Osteoblast (primary cell): ENCODE results near the gene SRPK2. TPM values are rescaled to one million over a fixed set of nuclear protein-coding genes. Genes with fewer than 3 reads are reported as not detected.
A peak's percentile ranks its signal among the peaks of the same experiment; 100 is the strongest.

ENCODE experiments used
- DNase-seq: peaks from one replicate; pipeline ENCODE4 v3.0.0; 2011; ENCODE audit warnings: low spot score, mixed read lengths; ENCODE audit not compliant: insufficient read length; ENCODE audit errors: missing footprints
- H2AFZ ChIP-seq: 2 replicates; pipeline ENCODE4 v1.6.0; 2011; ENCODE audit warnings: mild to moderate bottlenecking, low read length
- H3K27ac ChIP-seq: 2 replicates; pipeline ENCODE4 v1.5.1; 2011; ENCODE audit warnings: mild to moderate bottlenecking, low read depth, low read length, moderate library complexity
- H3K27me3 ChIP-seq: 2 replicates; pipeline ENCODE4 v1.6.0; 2012; ENCODE audit warnings: mild to moderate bottlenecking, control low read depth, inconsistent platforms, low read length, moderate library complexity; ENCODE audit not compliant: insufficient read depth
- H3K36me3 ChIP-seq: 2 replicates; pipeline ENCODE4 v1.5.1; 2011; ENCODE audit warnings: mild to moderate bottlenecking, low read length, control low read depth, moderate library complexity; ENCODE audit not compliant: insufficient read depth
- H3K4me1 ChIP-seq: 2 replicates; pipeline ENCODE4 v1.5.1; 2011; ENCODE audit warnings: mild to moderate bottlenecking, low read length, control low read depth, moderate library complexity; ENCODE audit not compliant: insufficient read depth
- H3K4me2 ChIP-seq: 2 replicates; pipeline ENCODE4 v1.6.0; 2011; ENCODE audit warnings: mild to moderate bottlenecking, low read length; ENCODE audit not compliant: insufficient read depth
- H3K4me3 ChIP-seq: fragments of 200-600 bp; sonication (generic); 3 replicates; pipeline ENCODE4 v1.5.1; 2012; ENCODE audit warnings: mild to moderate bottlenecking, low read length, inconsistent platforms; ENCODE audit not compliant: insufficient read depth
- H3K79me2 ChIP-seq: 2 replicates; pipeline ENCODE4 v1.6.0; 2012; ENCODE audit warnings: mild to moderate bottlenecking, low read length, control low read depth, inconsistent platforms; ENCODE audit not compliant: insufficient read depth
- H3K9me3 ChIP-seq: 2 replicates; pipeline ENCODE4 v1.5.1; 2011; ENCODE audit warnings: low read depth, low read length, control low read depth
- H4K20me1 ChIP-seq: 2 replicates; pipeline ENCODE4 v1.6.0; 2012; ENCODE audit warnings: mild to moderate bottlenecking, low read length, control low read depth; ENCODE audit not compliant: insufficient read depth
- total RNA-seq: library from RNA; depleted of rRNA; stranded (reverse); fragments of >200 nt; gene quantifications from 2 replicates; pipeline ENCODE4 v1.2.3, GENCODE V29; 2012
- TF ChIP-seq, protein P1 (sequence below): IDR thresholded peaks from 2 replicates; pipeline ENCODE4 v1.5.1; 2011; ENCODE audit warnings: mild to moderate bottlenecking, low read depth, low read length, moderate library complexity; ENCODE audit errors: extremely low read depth

The SRPK2 gene
- total RNA-seq, 1 donor, result 82.2 TPM

DNA sequence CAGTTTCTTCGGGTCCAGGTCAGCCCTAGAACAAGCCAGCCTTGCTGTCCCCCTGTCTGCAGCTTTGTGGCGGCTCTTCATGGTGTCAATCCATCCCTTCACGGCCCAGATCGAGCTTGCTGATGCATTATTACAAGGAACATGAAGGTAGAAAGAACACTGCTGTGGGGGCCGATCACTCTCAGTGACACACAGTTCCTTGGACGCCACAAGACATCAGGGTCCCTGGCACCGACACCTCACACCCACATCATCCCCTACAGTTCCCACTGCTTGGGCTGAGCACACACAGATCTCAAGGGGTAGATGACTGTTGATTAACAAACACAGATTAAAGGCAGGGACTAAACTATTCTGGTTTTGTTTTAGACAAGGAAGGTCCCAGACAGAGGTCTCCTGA lies 255.4 kb downstream of the SRPK2 start:
- Histone ChIP-seq H3K79me2 (peaks cover 74% of the 10 kb centered on the region), H3K4me1 (peaks cover 16% of the 10 kb centered on the region), H3K9me3 (no peaks in the 10 kb centered on the region), H3K27ac (no peak overlapping the region), H3K4me2 (no peak overlapping the region), H4K20me1 (peaks cover 29% of the 10 kb centered on the region), H3K36me3 (peaks cover 18% of the 10 kb centered on the region), H3K4me3 (no peak overlapping the region), H2AFZ (no peak overlapping the region), H3K27me3 (no peaks in the 10 kb centered on the region)
- no peak for DNase-seq
- TF ChIP-seq, protein P1, sequence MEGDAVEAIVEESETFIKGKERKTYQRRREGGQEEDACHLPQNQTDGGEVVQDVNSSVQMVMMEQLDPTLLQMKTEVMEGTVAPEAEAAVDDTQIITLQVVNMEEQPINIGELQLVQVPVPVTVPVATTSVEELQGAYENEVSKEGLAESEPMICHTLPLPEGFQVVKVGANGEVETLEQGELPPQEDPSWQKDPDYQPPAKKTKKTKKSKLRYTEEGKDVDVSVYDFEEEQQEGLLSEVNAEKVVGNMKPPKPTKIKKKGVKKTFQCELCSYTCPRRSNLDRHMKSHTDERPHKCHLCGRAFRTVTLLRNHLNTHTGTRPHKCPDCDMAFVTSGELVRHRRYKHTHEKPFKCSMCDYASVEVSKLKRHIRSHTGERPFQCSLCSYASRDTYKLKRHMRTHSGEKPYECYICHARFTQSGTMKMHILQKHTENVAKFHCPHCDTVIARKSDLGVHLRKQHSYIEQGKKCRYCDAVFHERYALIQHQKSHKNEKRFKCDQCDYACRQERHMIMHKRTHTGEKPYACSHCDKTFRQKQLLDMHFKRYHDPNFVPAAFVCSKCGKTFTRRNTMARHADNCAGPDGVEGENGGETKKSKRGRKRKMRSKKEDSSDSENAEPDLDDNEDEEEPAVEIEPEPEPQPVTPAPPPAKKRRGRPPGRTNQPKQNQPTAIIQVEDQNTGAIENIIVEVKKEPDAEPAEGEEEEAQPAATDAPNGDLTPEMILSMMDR, result no peak

- H3K36me3 ChIP-seq, result peaks cover 21% of the 10 kb centered on the region
- peaks cover 79% of the 10 kb centered on the region for H3K79me2 ChIP-seq
- no peak overlapping the region for H3K27ac ChIP-seq
- H3K9me3 ChIP-seq, result no peaks in the 10 kb centered on the region
- no peak for DNase-seq
- no peaks in the 10 kb centered on the region for H3K27me3 ChIP-seq
- H3K4me3 ChIP-seq, result no peak overlapping the region
- H3K4me1 ChIP-seq, result peaks cover 16% of the 10 kb centered on the region
- H4K20me1 ChIP-seq, result peaks cover 34% of the 10 kb centered on the region
- TF ChIP-seq, protein P1, result no peak
- H2AFZ ChIP-seq, result no peak overlapping the region
- H3K4me2 ChIP-seq, result no peak overlapping the region
Observed at GRCh38 chr7:105132835-105133234, 255.9 kb downstream of the SRPK2 start.

- H4K20me1 ChIP-seq, result peaks cover 31% of the 10 kb centered on the region
- H3K79me2 ChIP-seq, result peaks cover 74% of the 10 kb centered on the region
- TF ChIP-seq, protein P1, result no peak
- no peak overlapping the region for H2AFZ ChIP-seq
- H3K9me3 ChIP-seq, result no peaks in the 10 kb centered on the region
- H3K4me1 ChIP-seq, result peaks cover 16% of the 10 kb centered on the region
- H3K4me3 ChIP-seq, result no peak overlapping the region
- no peak overlapping the region for H3K4me2 ChIP-seq
- peaks cover 16% of the 10 kb centered on the region for H3K36me3 ChIP-seq
- no peaks in the 10 kb centered on the region for H3K27me3 ChIP-seq
- no peak overlapping the region for H3K27ac ChIP-seq
- no peak for DNase-seq
Observed at GRCh38 chr7:105132335-105132734, 256.4 kb downstream of the SRPK2 start.

DNA sequence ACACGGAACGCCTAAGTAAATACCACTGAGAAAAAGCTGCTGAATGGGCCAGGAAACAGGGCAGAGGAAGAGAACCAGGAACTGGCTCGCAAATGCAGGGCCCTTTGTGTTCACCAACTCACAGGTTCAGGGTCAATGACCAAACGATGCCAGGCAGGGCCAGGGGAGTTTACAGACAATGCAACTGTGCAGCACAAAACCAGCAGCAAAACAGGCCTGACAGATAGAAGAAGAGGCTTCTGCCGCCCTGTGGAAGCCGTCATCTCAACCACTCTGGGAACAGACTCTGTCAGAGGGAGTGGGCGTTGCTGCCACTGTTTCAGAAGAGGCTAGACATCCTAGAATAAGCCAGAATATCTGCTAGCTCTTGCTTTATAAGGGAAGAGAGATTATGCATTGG lies 256.8 kb downstream of the SRPK2 start:
- TF ChIP-seq, protein P1, result no peak
- Histone ChIP-seq H2AFZ (no peak overlapping the region), H3K4me3 (no peak overlapping the region), H3K79me2 (peaks cover 70% of the 10 kb centered on the region), H3K27me3 (no peaks in the 10 kb centered on the region), H3K27ac (peak overlapping the region; percentile 31), H3K36me3 (peaks cover 14% of the 10 kb centered on the region), H3K4me2 (no peak overlapping the region), H4K20me1 (peaks cover 28% of the 10 kb centered on the region), H3K4me1 (peaks cover 19% of the 10 kb centered on the region), H3K9me3 (no peaks in the 10 kb centered on the region)
- no peak for DNase-seq
